ENCODE measurements around the gene STK32B. TPM values are rescaled to one million over a fixed set of nuclear protein-coding genes. Genes with fewer than 3 reads are reported as not detected.

Gene STK32B
- total and polyA plus RNA-seq, 2 of the 8 experiments (the other 6 are each of a cell fraction or from before 2014, with no cell fraction given): 2.3 to 2.5 TPM

GRCh38 chr4:5277079-5277478 lies 225.8 kb downstream of the STK32B start:
- H3K4ac ChIP-seq (replicated peaks; ENCODE audit: insufficient read length, low read depth, low read length): no peak overlapping the region
- CTCF ChIA-PET (ENCODE audit: partially characterized antibody): no interaction called here
- no peaks in the 10 kb centered on the region for H3K23me2 ChIP-seq (ENCODE audit: low read depth, low read length)
- FAIRE-seq (no peak), DNase-seq (ENCODE audit: low read depth in 1 of 2, low spot score in 2 of 2) (no peak)
- no peak overlapping the region for H3K23ac ChIP-seq (ENCODE audit: insufficient read length)
- H4K20me1 ChIP-seq (replicated peaks in 1 of 2; ENCODE audit: control insufficient read depth in 1 of 2, insufficient read depth in 2 of 2, low read length in 2 of 2): no peaks in the 10 kb centered on the region
- H3K4me3 ChIP-seq (ENCODE audit: extremely low read depth in 1 of 4, insufficient read depth in 2 of 4, low read depth in 3 of 4, low read length in 4 of 4): no peak overlapping the region
- no peak overlapping the region for H3K27ac ChIP-seq (ENCODE audit: low read depth, low read length)
- H3K79me2 ChIP-seq (ENCODE audit: control insufficient read depth in 1 of 2, insufficient read depth in 2 of 2, low read length in 2 of 2): no peaks in the 10 kb centered on the region
- no peak overlapping the region for H2BK5ac ChIP-seq (ENCODE audit: low read depth, low read length)
- H3K56ac ChIP-seq (replicated peaks; ENCODE audit: insufficient read length, low read depth, low read length): no peak overlapping the region
- H4K91ac ChIP-seq (replicated peaks; ENCODE audit: insufficient read length, low read length): no peak overlapping the region
- H3K9ac ChIP-seq (replicated peaks in 1 of 4; ENCODE audit: extremely low read depth in 1 of 4, low read depth in 3 of 4, low read length in 3 of 4): no peak overlapping the region
- no peak overlapping the region for H2BK12ac ChIP-seq (ENCODE audit: low read depth, low read length)
- H2AK5ac ChIP-seq (ENCODE audit: low read depth, low read length): no peak overlapping the region
- no peaks in the 10 kb centered on the region for H3K36me3 ChIP-seq (ENCODE audit: control insufficient read depth in 2 of 4, insufficient read depth in 4 of 4, low read length in 3 of 4)
- no peaks in the 10 kb centered on the region; a peak in 1 of 4 replicates for H3K9me3 ChIP-seq (ENCODE audit: insufficient read depth in 2 of 2, low read depth in 1 of 2, low read length in 1 of 2)
- H3K4me1 ChIP-seq (replicated peaks in 1 of 4; ENCODE audit: control insufficient read depth in 3 of 4, insufficient read depth in 4 of 4, low read length in 3 of 4): no peaks in the 10 kb centered on the region
- no peak overlapping the region for H2BK15ac ChIP-seq (ENCODE audit: low read length)
- no peak overlapping the region for H3K18ac ChIP-seq (ENCODE audit: extremely low read depth, low read length)
- H3K27me3 ChIP-seq (replicated peaks in 1 of 4; ENCODE audit: control insufficient read depth in 3 of 4, extremely low read depth in 1 of 4, insufficient read depth in 3 of 4, low read length in 3 of 4): no peaks in the 10 kb centered on the region
- no peak overlapping the region for H3K4me2 ChIP-seq (ENCODE audit: insufficient read depth in 1 of 2, low read depth in 2 of 2, low read length in 2 of 2)
- no peak overlapping the region for H2BK20ac ChIP-seq (ENCODE audit: low read length)
- H2BK120ac ChIP-seq (replicated peaks; ENCODE audit: low read depth, low read length): no peak overlapping the region
- POLR2A ChIA-PET (ENCODE audit: partially characterized antibody): no interaction called here
- H4K8ac ChIP-seq (ENCODE audit: extremely low read depth, insufficient read depth, low read length): no peak overlapping the region
- no peaks in the 10 kb centered on the region for H3K79me1 ChIP-seq (ENCODE audit: low read depth, low read length)
- no peak overlapping the region for H2AFZ ChIP-seq (ENCODE audit: low read length)
- WGBS, 2 experiments (ENCODE audit: extremely low coverage in 1 of 2, insufficient coverage in 1 of 2, insufficient read length in 1 of 2, insufficient replicate concordance in 2 of 2, low coverage in 1 of 2, low lambda C conversion rate in 2 of 2, missing lambda C conversion rate in 1 of 2): 91% methylated on average over 2 of the region's 2 CpGs; no CpG with 5 or more reads in 1 of the 2 experiments
- no peak overlapping the region for H3K14ac ChIP-seq (ENCODE audit: insufficient read length)
- H4K5ac ChIP-seq (ENCODE audit: insufficient read length, low read depth, low read length): no peak overlapping the region
- TF ChIP-seq ASH2L (IDR thresholded peaks at IDR 0.05; ENCODE audit: low read length): no peak
- no peak for TF ChIP-seq CHD1 (IDR thresholded peaks at IDR 0.05; ENCODE audit: low read depth, low read length)
- TF ChIP-seq JUN (IDR thresholded peaks at IDR 0.05; ENCODE audit: low read depth, low read length): no peak
- TF ChIP-seq RFX5 (IDR thresholded peaks at IDR 0.05; ENCODE audit: borderline replicate concordance, low read depth, low read length): no peak
- TF ChIP-seq CBX5 (IDR thresholded peaks at IDR 0.05; ENCODE audit: low read depth, low read length): no peak
- TF ChIP-seq GABPA (IDR thresholded peaks at IDR 0.05; ENCODE audit: borderline replicate concordance, insufficient read depth, low read length): no peak
- TF ChIP-seq EP300 (IDR thresholded peaks at IDR 0.05; ENCODE audit: borderline replicate concordance in 1 of 2, low read depth in 2 of 2, low read length in 2 of 2): no peak
- TF ChIP-seq JUND (IDR thresholded peaks at IDR 0.05; ENCODE audit: low read length): no peak
- no peak for TF ChIP-seq MAFK (IDR thresholded peaks at IDR 0.05; ENCODE audit: low read depth, low read length)
- no peak for TF ChIP-seq POLR2A (IDR thresholded peaks at IDR 0.05; ENCODE audit: control extremely low read depth in 1 of 2, low read depth in 2 of 2, low read length in 2 of 2)

All from H1 (cell line).